HepG2 (cell line): Measurements from ENCODE around the gene IFT88. TPM values are rescaled to one million over a fixed set of nuclear protein-coding genes. Genes with fewer than 3 reads are reported as not detected.

Experiments used
- AHDC1 ChIP-seq: sonication (generic); formaldehyde crosslinking; IDR thresholded peaks from 2 replicates; pipeline ENCODE4 v1.5.1; 2020; ENCODE audit warnings: mild to moderate bottlenecking, missing genetic modification reagents, borderline replicate concordance
- BRCA1 ChIP-seq: sonication (generic); formaldehyde crosslinking; IDR thresholded peaks from 2 replicates; pipeline ENCODE4 v1.4.0; 2020; ENCODE audit warnings: missing genetic modification reagents
- EHMT2 ChIP-seq: fragments of 200-600 bp; sonication (generic); IDR thresholded peaks from 2 replicates; pipeline ENCODE4 v1.7.0; 2017; ENCODE audit warnings: antibody characterized with exemption, low read depth, low read length, borderline replicate concordance
- HIC2 ChIP-seq: sonication (generic); formaldehyde crosslinking; IDR thresholded peaks from 2 replicates; pipeline ENCODE4 v1.9.0; 2022; ENCODE audit warnings: low read depth, missing genetic modification reagents
- HNF1A ChIP-seq, 2 experiments: sonication (generic) in 1 of 2; formaldehyde crosslinking in 1 of 2; IDR thresholded peaks; 2 replicates each; pipeline versions ENCODE4 v1.4.0 to v1.6.1; 2016 to 2020; ENCODE audit warnings: borderline replicate concordance in 1 of 2, low read depth in 1 of 2, mild to moderate bottlenecking in 1 of 2, missing genetic modification reagents in 1 of 2
- KDM1A ChIP-seq: IDR thresholded peaks from 2 replicates; pipeline ENCODE4 v1.6.1; 2016; ENCODE audit warnings: missing compliant biosample characterization
- MAF1 ChIP-seq: sonication (generic); formaldehyde crosslinking; IDR thresholded peaks from 2 replicates; pipeline ENCODE4 v1.5.0; 2020; ENCODE audit warnings: missing genetic modification reagents, borderline replicate concordance
- MXD1 ChIP-seq: sonication (generic); formaldehyde crosslinking; IDR thresholded peaks from 2 replicates; pipeline ENCODE4 v1.4.0; 2020; ENCODE audit warnings: mild to moderate bottlenecking, missing genetic modification reagents
- MYNN ChIP-seq: sonication (generic); formaldehyde crosslinking; IDR thresholded peaks from 2 replicates; pipeline ENCODE4 v1.4.0; 2020; ENCODE audit warnings: mild to moderate bottlenecking, low read depth, missing genetic modification reagents
- RXRA ChIP-seq: sonication (generic); formaldehyde crosslinking; IDR thresholded peaks from 2 replicates; pipeline ENCODE4 v1.5.1; 2020; ENCODE audit warnings: missing genetic modification reagents
- SPEN ChIP-seq: sonication (generic); formaldehyde crosslinking; IDR thresholded peaks from 2 replicates; pipeline ENCODE4 v1.5.1; 2020; ENCODE audit warnings: low read depth, mild to moderate bottlenecking, missing genetic modification reagents
- SSRP1 ChIP-seq: IDR thresholded peaks from 2 replicates; pipeline ENCODE4 v1.6.1; 2016; ENCODE audit warnings: control low read depth
- SUZ12 ChIP-seq: fragments of 150-350 bp; IDR thresholded peaks from 2 replicates; pipeline ENCODE4 v1.6.1; 2014; ENCODE audit warnings: low read depth, low read length
- TRIM24 ChIP-seq: sonication (generic); formaldehyde crosslinking; IDR thresholded peaks from 2 replicates; pipeline ENCODE4 v1.8.0; 2022; ENCODE audit warnings: mild to moderate bottlenecking, missing genetic modification reagents
- YY1 ChIP-seq: IDR thresholded peaks from 2 replicates; pipeline ENCODE4 v1.6.1; 2011; ENCODE audit warnings: low read length, low read depth, moderate library complexity, mild to moderate bottlenecking; ENCODE audit not compliant: insufficient read depth, insufficient replicate concordance
- ZC3H4 ChIP-seq: sonication (generic); formaldehyde crosslinking; IDR thresholded peaks from 2 replicates; pipeline ENCODE4 v1.4.0; 2020; ENCODE audit warnings: missing genetic modification reagents, borderline replicate concordance
- ZNF776 ChIP-seq: sonication (generic); formaldehyde crosslinking; IDR thresholded peaks from 2 replicates; pipeline ENCODE4 v1.4.0; 2020; ENCODE audit warnings: mild to moderate bottlenecking, missing genetic modification reagents
- ZNF781 ChIP-seq: sonication (generic); formaldehyde crosslinking; IDR thresholded peaks from 2 replicates; pipeline ENCODE4 v1.5.1; 2020; ENCODE audit warnings: borderline replicate concordance, mild to moderate bottlenecking, missing genetic modification reagents; ENCODE audit errors: not compliant biosample characterization
- polyA plus RNA-seq, 8 experiments: library from polyadenylated mRNA; depleted of rRNA in 3 of 8; stranded (reverse) in 7 of 8; unstranded in 1 of 8; fragments of >200 nt; fragmentation: Illumina TruSeq in 4 of 8; extraction: Trizol in 4 of 8; gene quantifications; 2 replicates each; pipeline versions ENCODE4 v1.2.1 to v1.2.3, GENCODE V29; 2011 to 2016; ENCODE audit warnings: low read depth in 4 of 8, missing spikeins in 1 of 8, mixed read lengths in 1 of 8; ENCODE audit not compliant: insufficient read depth in 1 of 8
- total RNA-seq, 5 experiments: library from RNA; depleted of rRNA; stranded (reverse); fragments of >200 nt; fragmentation: Illumina TruSeq; extraction: Trizol; gene quantifications; 2 replicates each; pipeline ENCODE4 v1.2.3, GENCODE V29; 2016; ENCODE audit warnings: low read depth in 1 of 5

The IFT88 gene
- total and polyA plus RNA-seq, 2 of the 13 experiments (the other 11 are each of a cell fraction or from before 2014, with no cell fraction given) = 8.4 to 19.9 TPM

- no peak for TF ChIP-seq EHMT2
- TF ChIP-seq HNF1A (IDR thresholded peaks at IDR 0.05; ENCODE audit: low read depth) = peak; percentile 95
- TF ChIP-seq HNF1A (CRISPR knock-in tag; IDR thresholded peaks at IDR 0.05; ENCODE audit: borderline replicate concordance) = peak; percentile 96
- peak; percentile 64; the same call in 1 of the 2 replicates for TF ChIP-seq KDM1A
- peak; percentile 11 for TF ChIP-seq YY1
- no peak for TF ChIP-seq RXRA (CRISPR knock-in tag)
- no peak for TF ChIP-seq ZC3H4 (CRISPR knock-in tag)
- peak; percentile 51 for TF ChIP-seq ZNF781 (CRISPR knock-in tag)
- no peak for TF ChIP-seq MAF1 (CRISPR knock-in tag)
- TF ChIP-seq SUZ12 = no peak
- TF ChIP-seq TRIM24 (CRISPR knock-in tag) = no peak
- TF ChIP-seq BRCA1 (CRISPR knock-in tag) = no peak
- TF ChIP-seq AHDC1 (CRISPR knock-in tag) = no peak
- no peak for TF ChIP-seq MXD1 (CRISPR knock-in tag)
- TF ChIP-seq ZNF776 = no peak
- peak; percentile 58; the same call in 1 of the 2 replicates for TF ChIP-seq SPEN (CRISPR knock-in tag)
- TF ChIP-seq HIC2 (CRISPR knock-in tag) = 0 out of 2 replicates have a peak, but pooled peaks have one; percentile 52
- no peak for TF ChIP-seq MYNN
- no peak for TF ChIP-seq SSRP1 (CRISPR knock-in tag)
Observed at GRCh38 chr13:20547479-20547908, 19.5 kb upstream of the IFT88 start (continued).
